Ascending aorta (tissue), 2 donors: ENCODE measurements around the gene PIM1. TPM values are rescaled to one million over a fixed set of nuclear protein-coding genes. Genes with fewer than 3 reads are reported as not detected.
"Not testable (repeated sequence)": the region's sequence is repeated elsewhere in the genome, so short reads cannot be mapped to it uniquely, and the experiment has no call there.

Experiments used
- DNase-seq, 2 donors: peaks; one replicate each; pipeline ENCODE4 v3.0.0-alpha.2; 2019; ENCODE audit warnings: low spot score in 2 of 2
- H3K27ac ChIP-seq, 2 donors: fragments of 200-600 bp; sonication (generic); one replicate each; pipeline ENCODE4 v1.5.1; 2016 to 2017; ENCODE audit warnings: mild to moderate bottlenecking in 1 of 2
- H3K27me3 ChIP-seq: fragments of 200-600 bp; sonication (generic); one replicate; pipeline ENCODE4 v1.5.1; 2017
- H3K36me3 ChIP-seq, 2 donors: fragments of 200-600 bp; sonication (generic); one replicate each; pipeline ENCODE4 v1.5.1; 2016
- H3K4me1 ChIP-seq, 2 donors: fragments of 200-600 bp; sonication (generic); one replicate each; pipeline ENCODE4 v1.5.1; 2016 to 2017; ENCODE audit warnings: mild to moderate bottlenecking in 1 of 2
- H3K4me3 ChIP-seq, 2 donors: fragments of 200-600 bp; sonication (generic); one replicate each; pipeline ENCODE4 v1.5.1; 2016 to 2017; ENCODE audit warnings: mild to moderate bottlenecking in 1 of 2
- H3K9me3 ChIP-seq, 2 donors: fragments of 200-600 bp; sonication (generic); one replicate each; pipeline ENCODE4 v1.5.1; 2016
- intact Hi-C: fragments of 100-400 bp; cut with DNase I; formaldehyde crosslinking; loops from one replicate; pipeline ENCODE4 v1.15.1; 2023
- total RNA-seq: library from RNA; depleted of rRNA; stranded (reverse); fragments of >200 nt; gene quantifications from one replicate; pipeline ENCODE4 v1.1.0, GENCODE V29; 2016
- TF ChIP-seq, protein P1 (sequence below), 3 experiments: fragments of 200-600 bp in 2 of 3; fragments of 450-650 bp in 1 of 3; sonication (generic) in 2 of 3; IDR thresholded peaks; one replicate each; pipeline ENCODE4 v1.5.1; 2016 to 2019; ENCODE audit warnings: antibody characterized with exemption in 3 of 3, mild to moderate bottlenecking in 1 of 3, moderate library complexity in 1 of 3

PIM1 gene
- total RNA-seq, 1 donor from 2014 or later, result 17.7 TPM

DNA sequence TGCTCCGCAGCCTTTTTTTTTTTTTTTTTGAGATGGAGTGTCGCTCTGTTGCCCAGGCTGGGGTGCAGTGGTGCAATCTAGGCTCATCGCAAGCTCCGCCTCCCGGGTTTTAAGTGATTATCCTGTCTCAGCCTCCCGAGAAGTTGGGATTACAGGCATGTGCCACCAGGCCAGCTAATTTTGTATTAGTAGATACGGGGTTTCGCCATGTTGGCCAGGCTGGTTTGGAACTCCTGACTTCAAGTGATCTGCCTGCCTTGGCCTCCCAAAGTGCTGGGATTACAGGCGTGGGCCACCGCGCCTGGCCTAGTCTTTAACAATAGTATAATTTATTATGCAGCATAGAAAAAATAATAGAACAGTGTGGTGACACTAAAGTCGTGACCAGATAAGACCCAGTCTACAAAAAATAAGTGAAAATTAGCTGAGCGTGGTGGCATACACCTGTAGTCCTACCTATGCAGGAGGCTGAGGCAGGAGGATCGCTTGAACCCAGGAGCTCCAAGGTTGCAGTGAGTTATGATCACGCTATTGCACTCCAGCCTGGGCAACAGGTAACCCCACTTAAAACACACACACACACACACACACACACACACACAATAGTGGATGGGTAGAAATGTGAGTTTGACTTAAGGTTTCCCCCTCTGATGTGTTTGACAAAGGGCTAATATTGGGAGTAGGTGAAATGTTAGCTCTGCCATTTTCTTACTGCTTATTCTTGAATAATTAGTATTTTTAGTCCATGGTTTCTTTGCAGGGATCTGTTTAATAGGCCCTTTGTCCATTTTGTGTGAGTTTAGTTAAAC is 6.5 kb downstream of the PIM1 start:
- Histone ChIP-seq H3K36me3 (peaks cover 31 to 37% of the 10 kb centered on the region in 2 donors), H3K4me1 (peaks cover 0 to 16% of the 10 kb centered on the region in 2 donors), H3K27ac (no peak overlapping the region), H3K4me3 (no peak overlapping the region), H3K9me3 (no peaks in the 10 kb centered on the region), H3K27me3 (no peaks in the 10 kb centered on the region)
- TF ChIP-seq, protein P1, sequence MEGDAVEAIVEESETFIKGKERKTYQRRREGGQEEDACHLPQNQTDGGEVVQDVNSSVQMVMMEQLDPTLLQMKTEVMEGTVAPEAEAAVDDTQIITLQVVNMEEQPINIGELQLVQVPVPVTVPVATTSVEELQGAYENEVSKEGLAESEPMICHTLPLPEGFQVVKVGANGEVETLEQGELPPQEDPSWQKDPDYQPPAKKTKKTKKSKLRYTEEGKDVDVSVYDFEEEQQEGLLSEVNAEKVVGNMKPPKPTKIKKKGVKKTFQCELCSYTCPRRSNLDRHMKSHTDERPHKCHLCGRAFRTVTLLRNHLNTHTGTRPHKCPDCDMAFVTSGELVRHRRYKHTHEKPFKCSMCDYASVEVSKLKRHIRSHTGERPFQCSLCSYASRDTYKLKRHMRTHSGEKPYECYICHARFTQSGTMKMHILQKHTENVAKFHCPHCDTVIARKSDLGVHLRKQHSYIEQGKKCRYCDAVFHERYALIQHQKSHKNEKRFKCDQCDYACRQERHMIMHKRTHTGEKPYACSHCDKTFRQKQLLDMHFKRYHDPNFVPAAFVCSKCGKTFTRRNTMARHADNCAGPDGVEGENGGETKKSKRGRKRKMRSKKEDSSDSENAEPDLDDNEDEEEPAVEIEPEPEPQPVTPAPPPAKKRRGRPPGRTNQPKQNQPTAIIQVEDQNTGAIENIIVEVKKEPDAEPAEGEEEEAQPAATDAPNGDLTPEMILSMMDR (IDR thresholded peaks at IDR 0.05), result no peak
- intact Hi-C loops, result no loop called here
- DNase-seq, result no peak

DNA sequence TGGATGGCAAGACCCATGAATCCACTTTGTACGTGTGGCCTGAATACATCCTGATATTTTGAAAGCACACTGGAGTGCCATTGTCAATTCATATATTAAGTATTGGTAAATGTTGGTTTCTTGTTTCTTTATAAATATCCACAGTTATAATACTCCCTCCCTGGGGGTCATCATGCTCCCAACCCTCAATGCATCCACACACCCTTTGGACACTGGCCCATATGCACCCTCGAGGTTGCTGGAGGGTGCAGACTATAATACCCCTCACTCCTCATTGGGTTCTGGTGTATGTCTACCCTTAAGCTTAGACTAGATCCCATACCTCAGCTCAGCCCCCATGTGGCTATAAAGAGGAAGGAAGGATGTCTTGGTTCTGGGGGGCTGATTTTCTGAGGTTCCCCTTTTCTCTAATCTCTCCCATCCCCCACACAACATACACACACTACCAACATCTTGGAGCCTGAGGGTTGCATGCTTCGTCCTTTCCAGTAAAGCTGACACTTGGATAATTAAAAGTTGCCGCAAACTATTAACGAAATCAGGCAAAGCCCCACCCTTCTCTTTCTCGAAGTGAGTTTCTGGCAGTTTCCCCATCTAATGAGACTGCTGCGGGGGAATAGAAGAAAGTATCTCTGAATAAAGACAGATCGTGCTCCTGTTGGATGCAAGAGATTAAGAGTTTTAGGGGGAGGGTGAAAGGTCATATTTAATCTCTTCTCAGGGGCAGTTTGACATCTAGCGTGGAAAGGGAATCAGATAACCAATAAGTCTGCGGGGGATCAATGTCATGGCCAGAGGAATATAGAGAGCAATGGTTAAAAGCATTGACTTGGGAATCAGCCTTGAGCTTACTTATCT is 7.4 kb downstream of the PIM1 start:
- no peak for DNase-seq
- H3K27me3 ChIP-seq, result no peaks in the 10 kb centered on the region
- H3K9me3 ChIP-seq, result no peaks in the 10 kb centered on the region
- intact Hi-C loops, result no loop called here
- peaks cover 31 to 37% of the 10 kb centered on the region in 2 donors for H3K36me3 ChIP-seq
- TF ChIP-seq, protein P1 (IDR thresholded peaks at IDR 0.05), result no peak
- H3K4me1 ChIP-seq, result peaks cover 0 to 16% of the 10 kb centered on the region in 2 donors
- no peak overlapping the region for H3K4me3 ChIP-seq
- H3K27ac ChIP-seq, result no peak overlapping the region

DNA sequence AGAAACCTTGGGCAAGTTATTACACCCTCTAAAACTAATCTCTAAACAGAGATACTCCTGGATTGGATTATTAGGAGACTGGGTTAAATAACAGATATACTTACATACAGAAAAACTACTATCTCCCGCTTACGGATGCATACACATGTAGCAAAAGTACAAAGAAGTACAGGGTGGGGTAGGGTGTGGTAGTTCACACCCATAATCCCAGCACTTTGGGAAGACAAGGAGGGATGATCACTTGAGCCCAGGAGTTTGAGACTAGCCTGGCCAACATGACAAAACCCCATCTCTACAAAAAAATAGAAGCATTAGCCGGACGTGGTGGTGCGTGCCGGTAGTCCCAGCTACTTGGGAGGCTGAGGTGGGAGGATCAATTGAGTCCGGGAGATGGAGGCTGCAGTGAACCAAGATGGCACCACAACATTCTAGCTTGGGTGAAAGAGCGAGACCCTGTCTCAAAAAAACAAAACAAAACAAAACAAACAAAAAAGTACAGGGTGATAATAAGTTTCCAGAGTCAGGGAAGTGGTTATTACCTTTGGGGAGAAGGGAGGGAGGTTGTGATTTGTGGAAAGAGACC is 8.1 kb downstream of the PIM1 start:
- Histone ChIP-seq H3K27ac (no peak overlapping the region), H3K4me3 (no peak overlapping the region), H3K36me3 (peaks cover 28 to 29% of the 10 kb centered on the region in 2 donors), H3K4me1 (peaks cover 0 to 8% of the 10 kb centered on the region in 2 donors), H3K9me3 (no peaks in the 10 kb centered on the region), H3K27me3 (no peaks in the 10 kb centered on the region)
- TF ChIP-seq, protein P1 (IDR thresholded peaks at IDR 0.05), result no peak
- no peak for DNase-seq
- intact Hi-C loops, result no loop called here

DNA sequence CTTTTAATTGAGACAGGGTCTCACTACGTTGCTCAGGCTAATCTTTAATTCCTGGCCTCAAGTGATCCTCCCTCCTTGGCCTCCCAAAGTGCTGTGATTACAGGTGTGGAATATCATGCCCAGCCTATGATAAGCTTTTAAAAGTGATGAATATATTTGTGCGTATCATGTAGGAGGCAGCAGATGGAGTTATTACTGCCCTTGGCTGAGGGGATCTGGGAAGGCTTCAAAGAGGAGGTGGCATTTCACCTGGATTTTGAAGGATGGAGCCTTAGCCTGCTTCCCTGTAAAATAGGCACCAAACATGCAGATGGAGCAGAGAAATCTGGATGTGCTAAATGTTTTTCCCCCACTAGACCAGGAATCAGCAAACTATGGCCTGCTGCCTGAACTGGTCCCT is 10.1 kb downstream of the PIM1 start:
- intact Hi-C loops, result no loop called here

DNA sequence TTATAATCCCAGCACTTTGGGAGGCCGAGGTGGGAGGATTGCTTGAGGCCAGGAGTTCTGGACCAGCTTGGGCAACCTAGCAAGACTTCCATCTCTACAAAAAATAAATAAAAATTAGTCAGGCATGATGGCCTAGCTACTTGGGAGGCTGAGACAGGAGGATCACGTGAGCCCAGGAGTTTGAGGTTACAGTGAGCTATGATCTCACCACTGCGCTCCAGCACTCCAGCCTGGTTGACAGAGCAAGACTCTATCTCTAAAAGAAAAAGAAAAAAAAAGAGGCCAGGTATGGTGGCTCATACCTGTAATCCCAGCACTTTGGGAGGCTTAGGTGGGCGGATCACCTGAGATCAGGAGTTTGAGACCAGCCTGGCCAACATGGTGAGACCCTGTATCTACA is 10.7 kb downstream of the PIM1 start:
- DNase-seq, H3K36me3 ChIP-seq, H3K27me3 ChIP-seq, H3K27ac ChIP-seq, intact Hi-C loops, H3K9me3 ChIP-seq, H3K4me1 ChIP-seq, H3K4me3 ChIP-seq: not testable (repeated sequence)

More for the DNA sequence above, 10.1 kb downstream of the PIM1 start:
- no peaks in the 10 kb centered on the region for H3K9me3 ChIP-seq
- H3K27ac ChIP-seq, result no peak overlapping the region
- peaks cover 8 to 9% of the 10 kb centered on the region in 2 donors for H3K36me3 ChIP-seq
- DNase-seq, result no peak
- TF ChIP-seq, protein P1 (IDR thresholded peaks at IDR 0.05), result no peak
- no peaks in the 10 kb centered on the region for H3K4me1 ChIP-seq
- H3K27me3 ChIP-seq, result no peaks in the 10 kb centered on the region
- no peak overlapping the region for H3K4me3 ChIP-seq
